Peyer's patch (tissue), 4 donors: Measurements from ENCODE around the gene HABP4.

Source experiments
- POLR2A ChIP-seq, 2 donors: fragments of 450-650 bp; IDR thresholded peaks; one replicate each; pipeline ENCODE4 v1.5.1; 2017; ENCODE audit warnings: antibody characterized with exemption in 2 of 2, mild to moderate bottlenecking in 2 of 2, moderate library complexity in 2 of 2
- TF ChIP-seq, protein P1 (sequence below), 6 experiments: fragments of 450-650 bp in 4 of 6; fragments of 200-600 bp in 2 of 6; sonication (generic) in 1 of 6; IDR thresholded peaks; one replicate each; pipeline ENCODE4 v1.5.1; 2017 to 2019; ENCODE audit warnings: antibody characterized with exemption in 6 of 6, mild to moderate bottlenecking in 3 of 6, moderate library complexity in 1 of 6

DNA sequence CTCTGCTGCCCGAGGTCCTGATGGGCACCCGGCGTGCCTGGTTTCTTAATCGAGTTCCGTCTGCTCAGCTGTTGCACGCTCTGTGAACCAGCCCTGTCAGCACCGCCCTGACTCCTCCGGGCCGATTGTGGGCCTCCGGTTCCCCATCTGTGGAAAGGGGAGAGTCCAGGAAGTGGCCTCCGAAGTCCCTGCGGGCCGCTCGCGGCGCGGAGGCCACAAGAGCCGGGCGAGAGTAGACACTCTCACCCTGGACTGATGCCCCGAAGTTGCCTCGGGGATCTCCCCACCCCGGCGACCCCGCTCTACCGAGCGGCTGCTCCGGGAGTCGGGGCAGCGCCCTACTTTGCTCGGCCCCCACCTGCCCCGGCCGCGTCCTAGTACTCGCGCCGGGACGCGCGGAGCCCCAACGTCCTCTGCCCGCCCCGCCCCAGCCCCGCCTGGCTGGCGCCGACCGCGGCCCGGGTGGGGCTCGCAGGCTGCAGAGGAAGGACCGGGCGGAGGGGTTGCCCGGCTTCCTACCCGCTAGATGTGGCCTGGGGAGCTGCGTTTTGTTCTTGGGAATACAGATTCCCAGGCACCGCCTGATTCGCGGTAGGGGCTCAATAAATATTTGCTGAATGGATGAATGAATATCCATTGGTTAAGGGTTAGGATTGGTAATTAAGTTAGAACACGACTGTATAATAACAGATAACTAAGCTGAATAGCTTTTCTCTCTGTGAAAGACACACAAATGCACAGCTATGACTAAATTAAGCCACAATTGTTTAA lies 30.9 kb upstream of the HABP4 start:
- TF ChIP-seq POLR2A (IDR thresholded peaks at IDR 0.05) = peak; percentile 78 to 82
- TF ChIP-seq, protein P1, sequence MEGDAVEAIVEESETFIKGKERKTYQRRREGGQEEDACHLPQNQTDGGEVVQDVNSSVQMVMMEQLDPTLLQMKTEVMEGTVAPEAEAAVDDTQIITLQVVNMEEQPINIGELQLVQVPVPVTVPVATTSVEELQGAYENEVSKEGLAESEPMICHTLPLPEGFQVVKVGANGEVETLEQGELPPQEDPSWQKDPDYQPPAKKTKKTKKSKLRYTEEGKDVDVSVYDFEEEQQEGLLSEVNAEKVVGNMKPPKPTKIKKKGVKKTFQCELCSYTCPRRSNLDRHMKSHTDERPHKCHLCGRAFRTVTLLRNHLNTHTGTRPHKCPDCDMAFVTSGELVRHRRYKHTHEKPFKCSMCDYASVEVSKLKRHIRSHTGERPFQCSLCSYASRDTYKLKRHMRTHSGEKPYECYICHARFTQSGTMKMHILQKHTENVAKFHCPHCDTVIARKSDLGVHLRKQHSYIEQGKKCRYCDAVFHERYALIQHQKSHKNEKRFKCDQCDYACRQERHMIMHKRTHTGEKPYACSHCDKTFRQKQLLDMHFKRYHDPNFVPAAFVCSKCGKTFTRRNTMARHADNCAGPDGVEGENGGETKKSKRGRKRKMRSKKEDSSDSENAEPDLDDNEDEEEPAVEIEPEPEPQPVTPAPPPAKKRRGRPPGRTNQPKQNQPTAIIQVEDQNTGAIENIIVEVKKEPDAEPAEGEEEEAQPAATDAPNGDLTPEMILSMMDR (IDR thresholded peaks at IDR 0.05) = peak in 1 of 6 experiments; percentile 34
